H1 (cell line): ENCODE measurements around the gene CAMTA1. TPM values are rescaled to one million over a fixed set of nuclear protein-coding genes. Genes with fewer than 3 reads are reported as not detected.

Experiments used
- CBX8 ChIP-seq: fragments of 300-800, 300-1000 bp; sonication (generic); IDR thresholded peaks from 2 replicates; pipeline ENCODE4 v1.7.1; 2016; ENCODE audit warnings: low read depth, low read length, borderline replicate concordance
- CHD2 ChIP-seq: IDR thresholded peaks from 2 replicates; pipeline ENCODE4 v1.6.1; 2012; ENCODE audit warnings: low read length, improper control_type of control experiment
- CREB1 ChIP-seq: IDR thresholded peaks from 2 replicates; pipeline ENCODE4 v1.6.1; 2012; ENCODE audit warnings: inconsistent platforms
- MAFK ChIP-seq: IDR thresholded peaks from 2 replicates; pipeline ENCODE4 v1.6.1; 2012; ENCODE audit warnings: low read depth, mild to moderate bottlenecking, improper control_type of control experiment, low read length
- RXRA ChIP-seq: IDR thresholded peaks from 2 replicates; pipeline ENCODE4 v1.6.1; 2011; ENCODE audit warnings: low read depth, mild to moderate bottlenecking, low read length, moderate library complexity; ENCODE audit not compliant: insufficient read depth
- SAP30 ChIP-seq: fragments of 300-600 bp; sonication (generic); IDR thresholded peaks from 2 replicates; pipeline ENCODE4 v1.7.1; 2012; ENCODE audit warnings: low read length, moderate library complexity, mild to moderate bottlenecking, inconsistent platforms; ENCODE audit not compliant: insufficient read depth, insufficient replicate concordance
- TAF7 ChIP-seq: optimal IDR thresholded peaks from 2 replicates; pipeline ENCODE3; 2011; ENCODE audit warnings: low read depth, mild to moderate bottlenecking, inconsistent platforms, low read length, moderate library complexity, borderline replicate concordance
- polyA plus RNA-seq, 7 experiments: library from polyadenylated mRNA; depleted of rRNA in 3 of 7; stranded (reverse) in 5 of 7; unstranded in 2 of 7; fragments of >200 nt in 5 of 7; fragments of 200-250 nt in 2 of 7; gene quantifications; 1 replicate in 5 of 7; 2 replicates in 1 of 7; 4 replicates in 1 of 7; pipeline versions ENCODE4 v1.2.1 to v1.2.3, GENCODE V29; 2011 to 2013; ENCODE audit warnings: missing spikeins in 2 of 7, mixed read lengths in 2 of 7
- total RNA-seq: library from RNA; stranded (reverse); fragmentation: NEBNext Ultra II Directional; extraction: Animal tissue kit (Norgen Biotek cat#: 25700); gene quantifications from 2 replicates; pipeline ENCODE4 v1.2.1, GENCODE V29; 2021

The CAMTA1 gene
- total and polyA plus RNA-seq, 2 of the 8 experiments (the other 6 are each of a cell fraction or from before 2014, with no cell fraction given): 65.0 to 119 TPM

DNA sequence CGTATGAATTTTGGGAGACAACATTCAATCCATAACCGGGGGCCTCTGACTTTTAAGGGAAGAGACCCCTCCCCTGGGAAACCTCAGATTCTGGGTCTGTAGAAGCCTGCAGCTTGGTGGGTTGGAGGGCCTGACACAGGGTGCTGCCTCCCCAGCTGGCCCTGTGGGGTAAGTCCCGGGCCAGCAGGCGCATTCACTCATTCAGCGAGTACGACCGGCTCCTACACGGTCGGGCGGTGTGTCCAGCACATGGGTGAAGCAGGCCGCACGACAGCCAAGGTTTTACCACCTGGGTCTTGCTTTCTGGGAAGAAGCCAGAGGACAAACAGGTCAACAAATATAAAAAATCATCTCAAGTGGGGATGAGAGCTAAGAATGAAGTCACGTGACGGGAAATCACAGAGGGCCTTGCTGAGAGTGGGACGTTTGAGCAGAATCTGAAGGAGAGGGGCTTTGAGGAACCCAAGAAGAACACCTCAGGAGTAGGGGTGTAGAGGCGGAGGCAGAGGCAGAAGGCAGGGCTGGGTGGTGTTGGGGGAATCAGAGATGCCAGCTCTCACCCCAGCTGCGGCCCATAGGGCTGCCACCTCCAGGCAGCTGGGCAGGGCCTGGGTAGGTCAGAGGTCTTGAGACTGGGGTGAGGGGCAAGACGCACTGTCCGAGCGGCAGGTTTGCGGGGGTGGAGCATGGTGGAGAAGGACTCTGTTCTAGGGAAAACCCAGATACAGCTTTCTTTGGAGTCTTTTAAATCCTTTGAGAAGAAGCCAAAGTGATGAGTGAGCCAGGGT, 652.5 kb downstream of the CAMTA1 start (continued):
- TF ChIP-seq SAP30: no peak
- no peak for TF ChIP-seq TAF7
- TF ChIP-seq MAFK: no peak
- TF ChIP-seq CREB1: no peak
- TF ChIP-seq CHD2: no peak
- no peak for TF ChIP-seq CBX8
- TF ChIP-seq RXRA: no peak
